Fibroblast of lung (primary cell): ENCODE data around the gene CDH4. TPM values are rescaled to one million over a fixed set of nuclear protein-coding genes. Genes with fewer than 3 reads are reported as not detected.

Source experiments
- DNase-seq, 2 donors: peaks; one replicate each; pipeline versions ENCODE4 v3.0.0 to v3.0.0-alpha.2; 2010; ENCODE audit warnings: low read depth in 2 of 2
- H2AFZ ChIP-seq: 2 replicates; pipeline ENCODE4 v1.5.1; 2012; ENCODE audit warnings: low read length, control low read depth, inconsistent platforms
- H3K27ac ChIP-seq: 2 replicates; pipeline ENCODE4 v1.5.1; 2011; ENCODE audit warnings: low read length, control low read depth; ENCODE audit not compliant: insufficient read depth
- H3K27me3 ChIP-seq: 2 replicates; pipeline ENCODE4 v1.5.1; 2011; ENCODE audit warnings: mild to moderate bottlenecking, low read length; ENCODE audit not compliant: control insufficient read depth, insufficient read depth
- H3K36me3 ChIP-seq: 2 replicates; pipeline ENCODE4 v1.5.1; 2011; ENCODE audit warnings: low read length; ENCODE audit not compliant: control insufficient read depth, insufficient read depth
- H3K4me1 ChIP-seq: 2 replicates; pipeline ENCODE4 v1.5.1; 2011; ENCODE audit warnings: low read length; ENCODE audit not compliant: control insufficient read depth, insufficient read depth; ENCODE audit errors: extremely low read depth
- H3K4me2 ChIP-seq: 2 replicates; pipeline ENCODE4 v1.5.1; 2011; ENCODE audit warnings: low read length, control low read depth; ENCODE audit not compliant: insufficient read depth; ENCODE audit errors: extremely low read depth
- H3K4me3 ChIP-seq, 4 experiments: fragments of 200-600 bp in 1 of 4; sonication (generic) in 1 of 4; replicated peaks in 1 of 4; 2 replicates each; pipeline ENCODE4 v1.5.1; 2011 to 2016; ENCODE audit warnings: low read length in 4 of 4, low read depth in 3 of 4, mild to moderate bottlenecking in 3 of 4, control low read depth in 2 of 4, inconsistent platforms in 1 of 4, mixed read lengths in 1 of 4; ENCODE audit not compliant: insufficient read depth in 1 of 4; ENCODE audit errors: control extremely low read depth in 1 of 4
- H3K79me2 ChIP-seq: 2 replicates; pipeline ENCODE4 v1.5.1; 2012; ENCODE audit warnings: mild to moderate bottlenecking, low read length, inconsistent platforms; ENCODE audit not compliant: control insufficient read depth, insufficient read depth
- H3K9ac ChIP-seq: 2 replicates; pipeline ENCODE4 v1.5.1; 2011; ENCODE audit warnings: mild to moderate bottlenecking, low read length, control low read depth; ENCODE audit not compliant: insufficient read depth
- H3K9me3 ChIP-seq: 2 replicates; pipeline ENCODE4 v1.5.1; 2012; ENCODE audit warnings: low read depth, low read length; ENCODE audit not compliant: control insufficient read depth, insufficient read depth
- H4K20me1 ChIP-seq: 2 replicates; pipeline ENCODE4 v1.5.1; 2011; ENCODE audit warnings: low read length; ENCODE audit not compliant: control insufficient read depth, insufficient read depth; ENCODE audit errors: extremely low read depth
- EZH2 ChIP-seq: IDR thresholded peaks from 2 replicates; pipeline ENCODE4 v1.5.1; 2012; ENCODE audit warnings: low read length, control low read depth, mild to moderate bottlenecking; ENCODE audit errors: missing control alignments
- polyA plus RNA-seq, 2 donors: library from polyadenylated mRNA; depleted of rRNA in 1 of 2; stranded (reverse) in 1 of 2; unstranded in 1 of 2; fragments of >200 nt; gene quantifications; 2 replicates each; pipeline ENCODE4 v1.2.1, GENCODE V29; 2011 to 2012; ENCODE audit warnings: missing spikeins in 1 of 2
- total RNA-seq: library from RNA; depleted of rRNA; stranded (reverse); fragments of >200 nt; gene quantifications from 2 replicates; pipeline ENCODE4 v1.2.1, GENCODE V29; 2014
- TF ChIP-seq, protein P1 (sequence below), 2 donors: IDR thresholded peaks in 1 of 2; conservative IDR thresholded peaks in 1 of 2; 1 replicate in 1 of 2; 2 replicates in 1 of 2; pipeline ENCODE4 v1.5.1; 2011 to 2012; ENCODE audit warnings: low read length in 2 of 2, control low read depth in 1 of 2, inconsistent platforms in 1 of 2, low read depth in 1 of 2, mild to moderate bottlenecking in 1 of 2

Gene CDH4
- total and polyA plus RNA-seq, 2 donors (not counting 1 experiment from before 2014, with no cell fraction given), result 4.8 to 6.8 TPM

GRCh38 chr20:61360940-61361339 lies 108.9 kb downstream of the CDH4 start:
- no peak for DNase-seq
- no peaks in the 10 kb centered on the region for H3K27me3 ChIP-seq
- H3K4me3 ChIP-seq, result no peak overlapping the region
- TF ChIP-seq, protein P1, sequence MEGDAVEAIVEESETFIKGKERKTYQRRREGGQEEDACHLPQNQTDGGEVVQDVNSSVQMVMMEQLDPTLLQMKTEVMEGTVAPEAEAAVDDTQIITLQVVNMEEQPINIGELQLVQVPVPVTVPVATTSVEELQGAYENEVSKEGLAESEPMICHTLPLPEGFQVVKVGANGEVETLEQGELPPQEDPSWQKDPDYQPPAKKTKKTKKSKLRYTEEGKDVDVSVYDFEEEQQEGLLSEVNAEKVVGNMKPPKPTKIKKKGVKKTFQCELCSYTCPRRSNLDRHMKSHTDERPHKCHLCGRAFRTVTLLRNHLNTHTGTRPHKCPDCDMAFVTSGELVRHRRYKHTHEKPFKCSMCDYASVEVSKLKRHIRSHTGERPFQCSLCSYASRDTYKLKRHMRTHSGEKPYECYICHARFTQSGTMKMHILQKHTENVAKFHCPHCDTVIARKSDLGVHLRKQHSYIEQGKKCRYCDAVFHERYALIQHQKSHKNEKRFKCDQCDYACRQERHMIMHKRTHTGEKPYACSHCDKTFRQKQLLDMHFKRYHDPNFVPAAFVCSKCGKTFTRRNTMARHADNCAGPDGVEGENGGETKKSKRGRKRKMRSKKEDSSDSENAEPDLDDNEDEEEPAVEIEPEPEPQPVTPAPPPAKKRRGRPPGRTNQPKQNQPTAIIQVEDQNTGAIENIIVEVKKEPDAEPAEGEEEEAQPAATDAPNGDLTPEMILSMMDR (conservative IDR thresholded peaks at IDR 0.05 in 1 of 2, IDR thresholded peaks at IDR 0.05 in 1 of 2; ENCODE audit: low read depth in 1 of 2, low read length in 2 of 2), result no peak
- no peak for TF ChIP-seq EZH2
- no peak overlapping the region for H3K27ac ChIP-seq
- H4K20me1 ChIP-seq, result no peaks in the 10 kb centered on the region
- no peaks in the 10 kb centered on the region for H3K36me3 ChIP-seq
- H3K4me2 ChIP-seq, result no peak overlapping the region
- H2AFZ ChIP-seq, result no peak overlapping the region
- H3K79me2 ChIP-seq, result no peaks in the 10 kb centered on the region
- H3K9me3 ChIP-seq, result no peaks in the 10 kb centered on the region
- H3K9ac ChIP-seq, result no peak overlapping the region
- H3K4me1 ChIP-seq, result peaks cover 3% of the 10 kb centered on the region

DNA sequence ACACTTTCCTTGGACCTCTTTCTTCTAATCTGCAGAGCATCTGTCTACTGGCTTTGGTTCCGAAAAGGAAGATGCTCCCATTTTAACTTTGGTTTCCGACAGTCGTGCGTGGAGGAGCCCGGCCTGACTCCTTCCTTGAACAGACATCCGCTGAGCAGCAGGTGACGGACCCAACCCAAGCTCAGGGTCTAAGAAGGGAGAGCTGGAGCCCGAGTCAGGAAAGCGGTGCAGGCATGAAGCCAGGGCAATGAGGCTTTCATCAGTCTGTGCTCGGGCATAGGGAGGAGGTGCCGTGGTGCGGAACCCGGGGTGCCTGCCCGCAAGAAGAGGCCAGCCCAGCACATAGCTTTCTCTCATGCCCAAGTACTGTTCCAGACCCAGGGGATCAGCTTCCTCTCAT lies 109.4 kb downstream of the CDH4 start:
- H3K9me3 ChIP-seq, result no peaks in the 10 kb centered on the region
- no peak overlapping the region for H2AFZ ChIP-seq
- no peak overlapping the region for H3K4me2 ChIP-seq
- H3K9ac ChIP-seq, result no peak overlapping the region
- DNase-seq, result no peak
- H3K27me3 ChIP-seq, result no peaks in the 10 kb centered on the region
- H3K4me3 ChIP-seq, result no peak overlapping the region
- no peaks in the 10 kb centered on the region for H3K79me2 ChIP-seq
- H3K36me3 ChIP-seq, result no peaks in the 10 kb centered on the region
- peaks cover 3% of the 10 kb centered on the region for H3K4me1 ChIP-seq
- H3K27ac ChIP-seq, result no peak overlapping the region
- no peaks in the 10 kb centered on the region for H4K20me1 ChIP-seq
- TF ChIP-seq, protein P1 (conservative IDR thresholded peaks at IDR 0.05 in 1 of 2, IDR thresholded peaks at IDR 0.05 in 1 of 2; ENCODE audit: low read depth in 1 of 2, low read length in 2 of 2), result no peak
- no peak for TF ChIP-seq EZH2

- no peak overlapping the region for H3K4me2 ChIP-seq
- H3K9me3 ChIP-seq, result no peaks in the 10 kb centered on the region
- no peak overlapping the region for H3K9ac ChIP-seq
- H3K27ac ChIP-seq, result no peak overlapping the region
- H3K27me3 ChIP-seq, result no peaks in the 10 kb centered on the region
- DNase-seq, result no peak
- no peak overlapping the region for H2AFZ ChIP-seq
- H3K36me3 ChIP-seq, result no peaks in the 10 kb centered on the region
- TF ChIP-seq EZH2, result no peak
- TF ChIP-seq, protein P1 (conservative IDR thresholded peaks at IDR 0.05 in 1 of 2, IDR thresholded peaks at IDR 0.05 in 1 of 2; ENCODE audit: low read depth in 1 of 2, low read length in 2 of 2), result no peak
- no peaks in the 10 kb centered on the region for H3K79me2 ChIP-seq
- no peaks in the 10 kb centered on the region for H3K4me1 ChIP-seq
- H3K4me3 ChIP-seq, result no peak overlapping the region
- H4K20me1 ChIP-seq, result no peaks in the 10 kb centered on the region
These were observed 112.1 kb downstream of the CDH4 start for GRCh38 chr20:61364147-61364546.
